ENCODE results near the gene SNAPC4.
"Not testable (repeated sequence)": the region's sequence is repeated elsewhere in the genome, so short reads cannot be mapped to it uniquely, and the experiment has no call there.

Gene SNAPC4

DNA sequence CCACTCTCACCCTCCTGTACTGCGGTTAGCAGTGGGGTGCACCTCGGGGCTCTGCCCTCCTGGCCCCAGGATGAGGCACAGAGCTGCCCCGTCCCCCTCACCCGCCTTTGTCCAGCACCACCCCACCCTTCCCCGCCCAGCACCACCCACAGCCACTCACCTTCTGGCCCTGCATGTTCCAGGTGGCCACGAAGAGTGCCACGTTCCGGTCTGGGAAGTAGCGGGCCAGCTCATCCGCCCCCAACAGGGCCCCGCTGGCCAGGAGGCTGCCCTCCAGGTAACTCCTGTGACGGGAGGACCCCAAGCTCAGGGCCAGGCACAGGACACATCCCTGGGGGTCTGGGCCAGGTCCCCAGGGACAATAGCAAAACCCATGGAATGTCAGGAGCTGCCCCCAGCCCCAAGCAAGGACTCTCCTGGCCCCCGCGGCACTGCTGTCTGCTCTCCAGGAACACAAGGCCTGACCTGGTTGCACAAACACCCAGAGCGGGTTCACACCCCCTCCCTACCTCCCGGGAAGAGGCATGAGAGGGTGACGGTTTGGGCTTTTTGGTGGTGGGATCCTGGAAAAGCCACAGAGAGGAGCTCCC, 34.7 kb upstream of the SNAPC4 start:
- DNase-seq (ENCODE audit: insufficient read length, low spot score) (no peak), FAIRE-seq (no peak)

DNA sequence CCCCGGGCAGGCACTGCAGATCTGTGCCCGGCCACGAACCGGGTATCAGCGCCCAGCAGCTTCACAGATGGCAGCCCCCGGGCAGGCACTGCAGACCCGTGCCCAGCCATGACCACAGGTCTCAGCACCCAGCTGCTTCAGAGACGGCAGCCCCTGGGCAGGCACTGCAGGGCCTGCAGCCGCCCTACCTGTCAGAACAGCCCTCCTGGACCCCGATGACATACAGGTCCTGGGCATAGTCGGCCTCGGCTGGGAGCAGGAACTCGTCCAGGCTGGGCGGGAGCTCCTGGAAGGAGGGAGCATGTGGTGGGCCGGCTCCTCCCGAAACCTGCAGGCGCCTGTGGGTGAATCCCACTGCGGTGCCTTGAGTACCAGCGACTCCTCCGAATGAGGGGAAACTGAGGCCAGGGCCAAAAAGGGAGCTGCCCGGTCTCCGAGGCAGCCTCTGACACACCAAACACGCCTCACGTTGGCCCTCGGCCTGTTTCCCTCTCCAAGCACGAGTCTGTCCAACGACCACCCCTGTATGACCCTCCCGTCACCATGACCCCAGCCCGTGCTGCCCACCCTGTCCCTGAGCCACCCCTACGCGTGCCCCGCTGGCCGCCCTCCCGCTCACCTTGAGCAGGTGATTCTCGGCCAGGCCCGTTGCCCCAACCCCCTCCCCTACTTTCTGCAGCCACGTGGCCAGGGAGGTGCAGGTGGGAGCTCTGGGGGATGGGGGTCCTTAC, 34.0 kb upstream of the SNAPC4 start:
- DNase-seq (ENCODE audit: insufficient read length, low spot score) (no peak), FAIRE-seq (no peak)

DNA sequence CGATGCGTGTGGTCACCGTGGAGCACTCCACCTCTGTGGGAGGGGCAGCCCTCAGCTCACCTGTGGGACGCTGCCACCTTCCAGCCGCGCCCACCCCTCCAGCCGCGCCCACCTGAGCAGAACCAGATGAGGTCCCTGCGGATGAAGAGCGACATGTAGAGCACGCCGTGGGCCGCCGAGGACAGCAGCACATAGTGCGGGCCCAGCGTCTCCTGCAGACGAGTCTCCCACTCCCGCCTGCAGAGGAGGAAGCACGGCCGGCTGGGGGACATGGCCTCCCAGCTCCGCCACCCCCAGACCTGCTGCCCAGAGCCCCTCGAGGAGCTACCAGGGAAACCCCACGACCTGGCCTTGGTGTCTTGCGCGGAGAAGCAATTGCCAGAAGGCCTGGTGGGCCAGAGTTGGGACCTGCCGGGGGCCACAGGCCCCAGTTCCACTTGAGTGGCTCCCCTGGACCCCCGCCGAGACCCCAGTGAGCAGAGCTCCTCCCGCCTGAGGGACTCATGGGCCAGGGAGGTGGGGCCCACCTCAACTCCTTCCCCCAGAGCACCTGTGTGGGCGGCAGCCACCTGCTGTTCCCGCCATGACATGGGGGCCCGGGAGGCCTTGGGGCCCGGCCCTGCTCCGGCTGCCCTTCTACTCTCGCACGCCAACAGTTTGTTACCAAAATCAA, 33.2 kb upstream of the SNAPC4 start:
- DNase-seq (ENCODE audit: insufficient read length, low spot score) (no peak), FAIRE-seq (no peak)

DNA sequence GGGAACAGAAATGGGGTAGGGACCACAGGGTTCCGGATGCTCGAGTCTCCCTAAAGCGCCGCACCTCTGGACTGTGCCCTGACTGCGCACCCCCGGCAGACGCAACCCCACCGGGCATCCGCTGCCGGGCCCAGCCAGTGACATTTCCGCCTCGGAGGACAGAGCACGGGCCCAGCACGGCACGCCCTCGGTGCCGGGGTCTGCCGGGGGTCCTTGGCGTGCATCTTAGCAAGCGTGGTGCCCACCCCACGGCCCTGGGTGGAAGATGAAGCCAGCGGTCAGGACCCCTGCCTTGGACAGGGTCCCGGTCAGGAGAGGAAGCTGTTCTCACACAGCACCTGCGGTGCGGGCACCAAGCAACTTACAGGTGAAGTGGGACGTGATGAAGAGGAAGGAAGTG, 32.6 kb upstream of the SNAPC4 start:
- FAIRE-seq (no peak), DNase-seq (ENCODE audit: insufficient read length, low spot score) (no peak)

DNA sequence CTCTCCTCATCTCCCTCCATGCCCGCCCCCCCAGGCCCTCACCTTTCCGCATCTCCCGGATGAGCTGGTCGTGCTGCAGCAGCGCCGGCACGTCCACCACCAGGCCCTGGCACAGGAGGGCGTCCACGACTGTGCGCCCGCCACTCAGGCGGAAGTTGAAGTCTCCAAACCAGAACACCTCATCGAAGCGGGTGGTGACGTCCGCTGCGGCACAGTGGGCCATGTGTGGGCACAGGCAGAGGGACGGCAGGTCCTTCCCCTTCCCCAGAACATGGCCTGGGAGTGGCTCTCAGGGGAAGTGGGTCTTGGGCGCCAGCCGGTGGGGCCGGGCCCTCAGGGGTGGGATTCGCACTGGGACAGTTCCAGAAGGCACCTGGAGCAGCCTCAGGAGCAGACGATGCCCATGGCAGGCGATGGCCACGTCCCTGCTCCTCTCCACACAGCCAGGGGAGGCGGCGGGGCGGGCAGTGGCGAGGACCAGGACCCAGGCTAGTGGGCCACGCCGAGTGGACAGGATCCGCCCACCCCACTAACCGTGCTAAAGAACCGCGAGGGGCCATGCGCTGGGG, 31.9 kb upstream of the SNAPC4 start:
- no peak for DNase-seq (ENCODE audit: insufficient read length, low spot score)
- FAIRE-seq = no peak

DNA sequence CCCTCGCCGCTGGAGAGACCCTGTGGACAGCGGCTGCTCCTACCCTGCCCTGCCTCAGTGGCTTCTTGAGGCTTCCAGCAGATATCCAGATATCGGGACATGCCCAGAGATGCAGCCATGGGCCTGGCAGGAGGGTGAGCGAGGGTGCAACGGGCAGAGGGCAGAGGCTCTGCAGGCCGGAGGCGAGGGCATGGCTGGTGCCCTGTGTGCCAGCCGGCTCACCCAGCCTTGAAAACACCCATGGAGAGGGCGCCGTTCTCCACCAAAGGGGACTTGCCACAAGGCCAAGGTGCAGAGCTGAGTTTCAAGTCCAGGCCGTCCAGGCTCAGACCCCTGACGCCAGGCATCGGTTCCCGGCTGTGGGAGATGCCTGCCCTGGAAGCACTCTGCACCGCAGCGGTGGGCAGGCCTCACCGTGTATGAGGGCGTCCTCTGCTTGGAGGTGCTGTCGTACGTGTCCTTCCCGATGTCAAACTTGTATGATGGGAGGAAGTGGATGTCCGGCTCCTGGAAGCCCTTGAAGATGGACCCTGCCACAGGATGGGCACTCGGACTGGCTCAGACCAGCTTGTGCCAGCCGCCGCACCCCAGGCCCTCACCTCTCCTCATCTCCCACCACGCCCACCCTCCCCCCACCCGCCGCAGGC, 30.7 kb upstream of the SNAPC4 start:
- DNase-seq (ENCODE audit: insufficient read length, low spot score) (no peak), FAIRE-seq (no peak)

DNA sequence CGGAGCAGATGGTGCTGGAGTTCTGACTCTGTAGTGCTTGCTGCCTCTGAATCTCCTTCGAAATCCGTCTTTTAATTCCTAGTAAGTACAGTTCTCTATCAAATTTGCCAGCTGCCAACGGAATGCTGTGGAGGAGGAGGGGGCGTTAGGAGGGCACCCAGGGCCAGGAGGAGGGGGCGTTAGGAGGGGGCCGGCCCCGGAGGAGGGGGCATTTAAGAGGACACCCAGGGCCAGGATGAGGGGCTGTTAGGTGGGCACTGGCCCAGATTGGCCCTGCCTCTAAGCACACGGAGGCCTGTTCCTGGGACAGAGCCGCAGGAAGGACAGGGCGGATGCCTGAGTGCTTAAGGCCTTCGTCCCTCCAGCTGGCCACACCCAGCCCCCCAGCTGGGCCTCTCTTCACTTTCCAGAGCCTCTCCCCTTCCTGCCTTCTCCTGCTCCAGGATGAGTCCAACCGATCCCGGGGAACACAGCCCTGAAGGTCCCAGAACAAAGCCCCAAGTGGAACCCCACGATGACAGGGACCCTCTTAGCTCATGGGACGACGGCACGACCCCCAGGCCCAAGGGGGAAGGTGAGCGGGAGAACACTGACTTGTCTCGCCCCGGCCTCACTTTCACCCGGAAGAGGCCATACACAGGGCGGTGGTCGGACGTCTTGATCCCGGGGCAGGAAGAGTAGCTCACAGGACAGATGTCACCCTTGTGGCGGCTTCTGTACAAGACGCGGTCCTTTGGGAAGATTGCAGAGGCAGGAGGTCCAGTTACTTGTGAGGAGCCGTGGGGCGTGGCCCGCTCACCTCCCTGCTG, 29.9 kb upstream of the SNAPC4 start:
- DNase-seq (ENCODE audit: insufficient read length, low spot score) (no peak), FAIRE-seq (no peak)

DNA sequence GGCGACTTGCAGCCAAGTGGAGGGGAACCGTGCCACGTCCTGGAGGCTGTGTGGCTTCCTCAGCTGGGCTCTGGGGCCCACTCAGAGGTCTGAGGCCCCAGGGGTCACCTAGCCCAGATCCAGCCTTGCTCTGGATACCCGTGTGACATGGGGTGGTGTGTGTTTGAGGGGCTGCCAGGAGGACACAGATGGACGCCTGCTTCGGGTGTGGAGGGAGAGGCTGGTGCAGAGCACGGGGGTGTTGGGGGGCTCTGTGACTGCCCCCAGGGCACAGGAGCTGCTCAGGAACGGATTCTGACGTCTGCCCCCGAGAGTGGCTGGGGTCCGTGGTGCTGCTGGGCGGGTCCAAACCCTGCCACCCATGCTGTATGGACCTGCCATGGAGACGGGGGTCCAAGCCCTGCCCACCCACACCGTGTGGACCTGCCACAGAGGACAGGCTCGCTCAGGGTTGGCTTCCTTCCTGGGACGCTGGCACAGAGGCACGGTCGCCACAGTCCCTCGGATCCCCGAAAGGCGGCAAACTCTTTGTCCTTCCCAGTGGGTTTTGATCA, 29.2 kb upstream of the SNAPC4 start:
- DNase-seq (ENCODE audit: insufficient read length, low spot score) (no peak), FAIRE-seq (no peak)

DNA sequence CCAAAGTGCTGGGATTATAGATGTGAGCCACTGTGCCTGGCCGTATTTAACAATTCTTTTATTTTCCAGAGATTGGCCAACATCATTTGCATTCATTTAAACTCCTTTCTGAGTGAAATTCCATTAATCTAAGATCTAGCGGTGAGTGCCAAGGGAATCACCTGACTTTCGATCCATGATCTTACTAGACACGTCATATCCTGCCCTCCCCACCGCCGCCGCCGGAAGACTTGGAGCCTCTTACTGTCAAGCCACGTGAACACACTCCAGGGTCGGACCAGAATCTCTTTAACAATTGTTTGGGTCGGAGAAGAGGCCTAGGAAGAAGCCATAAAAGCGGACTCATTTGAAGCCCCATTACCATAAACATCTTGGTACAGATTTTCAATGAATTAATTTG, 26.8 kb upstream of the SNAPC4 start:
- DNase-seq (ENCODE audit: insufficient read length, low spot score) (no peak), FAIRE-seq (no peak)

DNA sequence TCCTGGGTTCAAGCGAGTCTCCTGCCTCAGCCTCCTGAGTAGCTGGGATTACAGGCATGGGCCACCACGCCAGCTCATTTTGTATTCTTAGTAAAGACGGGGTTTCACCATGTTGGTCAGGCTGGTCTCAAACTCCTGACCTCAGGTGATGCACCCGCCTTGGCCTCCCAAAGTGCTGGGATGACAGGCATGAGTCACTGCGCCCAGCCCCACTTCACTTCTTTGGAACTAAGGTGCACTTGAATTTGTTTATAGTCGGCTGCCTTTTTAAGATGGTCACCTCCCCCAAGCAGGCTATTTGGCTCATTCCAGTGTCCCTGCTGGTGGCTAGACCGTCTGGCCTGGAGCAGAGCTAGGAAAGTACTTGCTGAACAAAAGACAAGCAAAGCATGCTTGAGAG, 25.4 kb upstream of the SNAPC4 start:
- FAIRE-seq; DNase-seq (ENCODE audit: insufficient read length, low spot score): not testable (repeated sequence)

DNA sequence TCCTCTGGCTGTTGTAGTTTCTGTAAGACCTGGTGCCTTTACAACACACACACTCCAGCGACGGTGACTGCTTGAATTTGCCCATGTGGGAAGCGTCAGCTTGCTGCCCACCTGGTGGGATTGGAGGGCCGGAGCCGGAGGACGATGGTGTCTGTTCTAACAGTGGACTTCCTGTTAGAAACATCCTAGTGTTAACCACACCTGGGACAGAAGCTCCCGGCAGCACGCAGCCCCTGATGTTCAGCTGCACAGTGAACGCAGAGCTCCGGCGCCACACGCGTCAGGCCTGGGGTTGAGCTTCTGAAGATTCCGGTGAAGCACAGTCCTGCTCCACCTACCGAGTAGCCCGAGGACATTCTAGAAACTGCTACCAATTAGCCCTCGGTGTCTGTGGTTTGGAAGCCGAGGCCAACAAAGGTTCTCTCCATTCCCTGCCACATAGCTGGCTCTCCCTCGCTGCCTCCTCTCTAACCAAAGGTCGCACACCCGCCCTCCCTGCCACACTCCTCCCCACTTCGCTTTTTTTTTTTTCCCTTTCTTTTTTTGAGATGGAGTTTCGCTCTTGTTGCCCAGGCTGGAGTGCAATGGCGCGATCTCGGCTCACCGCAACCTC, 24.9 kb upstream of the SNAPC4 start:
- FAIRE-seq (no peak), DNase-seq (ENCODE audit: insufficient read length, low spot score) (no peak)

DNA sequence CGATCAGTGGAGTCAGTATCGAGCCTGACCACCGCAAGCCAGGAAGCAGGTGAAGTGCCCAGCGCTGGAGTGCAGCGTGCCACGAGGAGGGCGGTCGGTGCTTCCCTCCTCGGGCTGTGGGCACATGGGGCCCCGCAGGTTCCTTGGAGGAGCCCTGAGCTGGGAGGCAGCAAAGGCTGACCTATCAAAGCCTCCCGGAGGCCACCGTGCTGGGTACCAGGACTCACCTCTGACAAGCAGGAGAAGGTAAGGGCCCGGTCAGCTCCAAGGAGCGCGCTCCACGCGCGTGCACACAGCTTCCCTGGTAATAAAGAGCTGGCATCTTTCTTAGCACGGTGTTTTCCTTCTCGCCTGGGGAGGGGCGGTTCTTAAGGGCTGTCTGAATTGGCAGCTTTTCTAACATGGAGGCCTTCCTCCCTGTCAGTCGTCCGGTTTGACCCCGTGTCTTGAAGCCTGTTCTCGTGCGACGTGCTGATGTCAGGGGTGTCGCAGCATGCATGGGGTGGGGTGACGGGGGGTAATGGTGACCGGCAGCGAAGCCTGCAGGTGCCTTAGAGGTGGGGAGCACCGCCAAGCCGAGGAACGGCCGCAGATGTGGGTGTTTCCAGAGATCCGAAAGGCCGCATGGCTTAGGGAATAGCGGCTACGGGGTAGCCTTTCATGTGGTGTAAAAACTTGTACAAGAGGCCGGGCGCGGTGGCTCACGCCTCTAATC, 23.6 kb upstream of the SNAPC4 start:
- FAIRE-seq = no peak

DNA sequence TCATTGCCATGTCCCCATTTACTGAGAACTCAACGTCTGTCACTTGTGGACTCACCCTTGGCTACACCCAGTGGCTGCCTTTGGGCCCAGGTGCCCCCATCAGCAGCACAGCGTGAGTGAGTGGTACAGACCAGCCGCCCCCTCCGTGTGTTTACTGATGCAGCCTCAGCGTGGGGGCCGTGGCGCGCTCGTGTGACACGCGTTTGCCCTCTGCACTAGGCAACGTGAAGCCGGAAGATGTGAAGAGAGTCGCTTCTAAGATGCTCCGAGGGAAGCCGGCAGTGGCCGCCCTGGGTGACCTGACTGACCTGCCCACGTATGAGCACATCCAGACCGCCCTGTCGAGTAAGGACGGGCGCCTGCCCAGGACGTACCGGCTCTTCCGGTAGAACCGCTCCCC, 22.9 kb upstream of the SNAPC4 start:
- no peak for DNase-seq (ENCODE audit: insufficient read length, low spot score)
- no peak for FAIRE-seq

More for the DNA sequence above, 23.6 kb upstream of the SNAPC4 start:
- DNase-seq (ENCODE audit: insufficient read length, low spot score) = no peak

DNA sequence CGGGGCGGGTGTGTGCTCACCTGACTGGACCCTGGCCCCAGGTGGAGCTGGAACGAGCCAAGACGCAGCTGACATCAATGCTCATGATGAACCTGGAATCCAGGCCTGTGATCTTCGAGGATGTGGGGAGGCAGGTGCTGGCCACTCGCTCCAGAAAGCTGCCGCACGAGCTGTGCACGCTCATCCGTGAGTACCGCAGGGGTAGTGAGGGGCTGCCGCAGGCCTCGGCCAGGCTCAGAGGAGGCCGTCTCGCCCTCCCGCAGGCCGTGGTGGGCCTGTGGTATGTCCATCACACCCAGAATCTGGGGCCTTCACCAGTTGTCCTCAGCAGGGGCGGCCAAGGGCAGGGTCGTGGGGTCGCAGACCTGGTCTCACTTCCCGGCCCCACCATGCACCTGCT, 21.8 kb upstream of the SNAPC4 start:
- no peak for FAIRE-seq
- DNase-seq (ENCODE audit: insufficient read length, low spot score) = no peak

DNA sequence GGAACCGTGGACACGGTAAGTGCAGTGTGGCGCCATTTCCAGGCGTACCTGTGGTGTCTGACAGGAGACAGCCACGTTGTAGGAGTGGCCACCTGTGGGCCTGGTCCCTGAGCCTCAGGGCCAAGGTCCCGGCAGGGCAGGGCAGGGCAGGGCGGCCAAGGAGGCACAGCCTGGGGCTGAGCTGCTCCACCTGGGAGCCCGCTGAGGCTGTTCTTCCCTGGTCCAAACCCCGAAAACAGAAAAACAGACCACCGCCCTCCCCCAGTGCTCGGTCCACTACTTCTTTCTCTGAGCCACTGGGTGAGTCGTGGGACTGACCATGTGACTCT, 19.1 kb upstream of the SNAPC4 start:
- DNase-seq (ENCODE audit: insufficient read length, low spot score) = no peak
- FAIRE-seq = no peak

DNA sequence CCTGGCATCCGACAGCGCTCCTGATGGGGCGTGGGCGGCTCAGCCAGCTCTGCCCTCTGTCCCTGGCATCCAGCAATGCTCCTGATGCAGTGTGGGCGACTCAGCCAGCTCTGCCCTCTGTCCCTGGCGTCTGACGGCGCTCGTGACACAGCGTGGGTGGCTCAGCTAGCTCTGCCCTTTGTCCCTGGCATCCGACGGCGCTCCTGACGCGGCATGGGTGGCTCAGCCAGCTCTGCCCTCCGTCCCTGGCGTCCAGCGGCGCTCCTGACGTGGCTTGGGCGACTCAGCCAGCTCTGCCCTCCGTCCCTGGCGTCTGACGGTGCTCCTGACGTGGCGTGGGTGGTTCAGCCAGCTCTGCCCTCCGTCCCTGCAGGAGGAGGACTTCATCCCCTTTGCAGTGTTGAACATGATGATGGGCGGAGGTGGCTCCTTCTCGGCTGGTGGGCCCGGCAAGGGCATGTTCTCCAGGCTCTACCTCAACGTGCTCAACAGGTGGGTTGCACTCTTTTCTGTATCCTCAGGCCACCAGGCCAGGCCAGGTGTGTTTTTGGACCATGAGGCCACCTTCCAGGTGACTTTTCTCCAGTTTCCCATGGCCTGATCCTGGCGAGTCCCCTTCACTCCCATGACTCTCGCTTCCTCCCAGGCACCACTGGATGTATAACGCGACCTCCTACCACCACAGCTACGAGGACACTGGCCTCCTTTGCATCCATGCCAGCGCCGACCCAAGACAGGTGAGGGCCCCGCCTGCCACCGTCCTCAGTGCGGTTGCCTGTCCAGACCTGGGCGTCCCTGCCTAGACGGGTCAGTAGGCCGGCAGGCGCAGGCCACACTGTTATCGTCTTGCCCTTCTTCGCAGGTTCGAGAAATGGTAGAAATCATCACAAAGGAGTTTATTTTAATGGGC, 18.5 kb upstream of the SNAPC4 start:
- FAIRE-seq (no peak), DNase-seq (ENCODE audit: insufficient read length, low spot score) (no peak)

DNA sequence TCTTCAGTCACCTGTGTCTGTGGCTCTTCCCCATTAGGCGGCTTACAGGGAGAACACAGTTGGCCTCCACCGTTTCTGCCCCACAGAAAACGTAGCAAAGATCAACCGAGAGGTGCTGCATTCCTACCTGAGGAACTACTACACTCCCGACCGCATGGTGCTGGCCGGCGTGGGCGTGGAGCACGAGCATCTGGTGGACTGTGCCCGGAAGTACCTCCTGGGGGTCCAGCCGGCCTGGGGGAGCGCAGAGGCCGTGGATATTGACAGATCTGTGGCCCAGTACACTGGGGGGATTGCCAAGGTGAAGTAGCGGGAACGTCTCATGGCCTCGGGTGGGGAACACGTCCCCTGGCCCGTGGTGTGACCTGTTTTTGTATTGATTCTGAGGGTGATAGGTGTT, 16.9 kb upstream of the SNAPC4 start:
- no peak for DNase-seq (ENCODE audit: insufficient read length, low spot score)
- FAIRE-seq = no peak

DNA sequence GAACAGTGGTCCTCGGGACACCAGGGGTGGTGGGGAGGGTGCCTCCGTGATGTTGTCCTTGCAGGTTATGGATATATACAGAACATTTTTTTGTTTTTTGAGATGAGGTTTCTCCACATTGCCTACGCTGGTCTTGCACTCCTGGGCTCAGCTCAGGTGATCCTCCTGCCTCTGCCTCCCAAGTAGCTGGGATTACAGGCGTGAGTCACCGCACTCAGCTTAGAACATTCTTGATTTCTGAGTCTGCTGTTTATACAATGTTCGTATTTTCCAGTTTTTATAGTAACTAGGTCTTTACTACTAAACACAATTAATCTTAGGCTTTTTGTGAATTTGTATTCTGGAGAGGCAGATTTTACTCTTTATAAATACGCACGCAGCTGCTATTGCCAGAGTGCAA, 16.5 kb upstream of the SNAPC4 start:
- no peak for DNase-seq (ENCODE audit: insufficient read length, low spot score)
- no peak for FAIRE-seq
